Measurements from ENCODE around the gene SRGN. TPM values are rescaled to one million over a fixed set of nuclear protein-coding genes. Genes with fewer than 3 reads are reported as not detected.

Gene SRGN
- total RNA-seq, 1 experiment from 2014 or later: 0.32 TPM

GRCh38 chr10:69049566-69049961 is 38.3 kb upstream of the SRGN start:
- intact Hi-C loops (cut with micrococcal nuclease; ENCODE audit: unreplicated experiment): no loop called here
- TF ChIP-seq EZH2 (IDR thresholded peaks at IDR 0.05; ENCODE audit: borderline replicate concordance, low read depth, low read length, poor library complexity, severe bottlenecking): no peak
- TF ChIP-seq, protein P1, sequence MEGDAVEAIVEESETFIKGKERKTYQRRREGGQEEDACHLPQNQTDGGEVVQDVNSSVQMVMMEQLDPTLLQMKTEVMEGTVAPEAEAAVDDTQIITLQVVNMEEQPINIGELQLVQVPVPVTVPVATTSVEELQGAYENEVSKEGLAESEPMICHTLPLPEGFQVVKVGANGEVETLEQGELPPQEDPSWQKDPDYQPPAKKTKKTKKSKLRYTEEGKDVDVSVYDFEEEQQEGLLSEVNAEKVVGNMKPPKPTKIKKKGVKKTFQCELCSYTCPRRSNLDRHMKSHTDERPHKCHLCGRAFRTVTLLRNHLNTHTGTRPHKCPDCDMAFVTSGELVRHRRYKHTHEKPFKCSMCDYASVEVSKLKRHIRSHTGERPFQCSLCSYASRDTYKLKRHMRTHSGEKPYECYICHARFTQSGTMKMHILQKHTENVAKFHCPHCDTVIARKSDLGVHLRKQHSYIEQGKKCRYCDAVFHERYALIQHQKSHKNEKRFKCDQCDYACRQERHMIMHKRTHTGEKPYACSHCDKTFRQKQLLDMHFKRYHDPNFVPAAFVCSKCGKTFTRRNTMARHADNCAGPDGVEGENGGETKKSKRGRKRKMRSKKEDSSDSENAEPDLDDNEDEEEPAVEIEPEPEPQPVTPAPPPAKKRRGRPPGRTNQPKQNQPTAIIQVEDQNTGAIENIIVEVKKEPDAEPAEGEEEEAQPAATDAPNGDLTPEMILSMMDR (conservative IDR thresholded peaks at IDR 0.05; ENCODE audit: low read depth, low read length): no peak
- Histone ChIP-seq H3K4me1 (ENCODE audit: insufficient read depth, low read length, poor library complexity, severe bottlenecking) (no peaks in the 10 kb centered on the region), H3K27ac (ENCODE audit: low read depth, low read length, poor library complexity, severe bottlenecking) (no peak overlapping the region), H3K9me3 (ENCODE audit: low read depth, low read length, poor library complexity, severe bottlenecking) (no peaks in the 10 kb centered on the region), H3K4me3 (ENCODE audit: low read depth, low read length, poor library complexity, severe bottlenecking) (no peak overlapping the region), H3K27me3 (replicated peaks; ENCODE audit: insufficient read depth, low read depth, low read length, poor library complexity) (no peaks in the 10 kb centered on the region), H3K36me3 (ENCODE audit: insufficient read depth, low read length, poor library complexity, severe bottlenecking) (no peaks in the 10 kb centered on the region)
- ChIA-PET CTCF (interaction anchor here (0.6 kb wide), 1 partner anchor 11 kb away, joined by 4 read pairs; no protein-coding TSS in a partner anchor), POLR2A (ENCODE audit: low non-redundant PET) (no interaction called here)
- no peak for DNase-seq (ENCODE audit: low spot score)
- no TSS peak for BruUV-seq (replicated peaks)

- ChIA-PET POLR2A (ENCODE audit: low non-redundant PET) (no interaction called here), CTCF (no interaction called here)
- Histone ChIP-seq H3K9me3 (ENCODE audit: low read depth, low read length, poor library complexity, severe bottlenecking) (no peaks in the 10 kb centered on the region), H3K4me3 (ENCODE audit: low read depth, low read length, poor library complexity, severe bottlenecking) (no peak overlapping the region), H3K36me3 (ENCODE audit: insufficient read depth, low read length, poor library complexity, severe bottlenecking) (no peaks in the 10 kb centered on the region), H3K27ac (ENCODE audit: low read depth, low read length, poor library complexity, severe bottlenecking) (no peak overlapping the region), H3K4me1 (ENCODE audit: insufficient read depth, low read length, poor library complexity, severe bottlenecking) (no peaks in the 10 kb centered on the region), H3K27me3 (replicated peaks; ENCODE audit: insufficient read depth, low read depth, low read length, poor library complexity) (no peaks in the 10 kb centered on the region)
- no TSS peak for BruUV-seq (replicated peaks)
- no peak for DNase-seq (ENCODE audit: low spot score)
- intact Hi-C loops (cut with micrococcal nuclease; ENCODE audit: unreplicated experiment): no loop called here
- TF ChIP-seq, protein P1 (conservative IDR thresholded peaks at IDR 0.05; ENCODE audit: low read depth, low read length): no peak
- no peak for TF ChIP-seq EZH2 (IDR thresholded peaks at IDR 0.05; ENCODE audit: borderline replicate concordance, low read depth, low read length, poor library complexity, severe bottlenecking)
Measured at GRCh38 chr10:69051303-69051702, 36.6 kb upstream of the SRGN start.

DNA sequence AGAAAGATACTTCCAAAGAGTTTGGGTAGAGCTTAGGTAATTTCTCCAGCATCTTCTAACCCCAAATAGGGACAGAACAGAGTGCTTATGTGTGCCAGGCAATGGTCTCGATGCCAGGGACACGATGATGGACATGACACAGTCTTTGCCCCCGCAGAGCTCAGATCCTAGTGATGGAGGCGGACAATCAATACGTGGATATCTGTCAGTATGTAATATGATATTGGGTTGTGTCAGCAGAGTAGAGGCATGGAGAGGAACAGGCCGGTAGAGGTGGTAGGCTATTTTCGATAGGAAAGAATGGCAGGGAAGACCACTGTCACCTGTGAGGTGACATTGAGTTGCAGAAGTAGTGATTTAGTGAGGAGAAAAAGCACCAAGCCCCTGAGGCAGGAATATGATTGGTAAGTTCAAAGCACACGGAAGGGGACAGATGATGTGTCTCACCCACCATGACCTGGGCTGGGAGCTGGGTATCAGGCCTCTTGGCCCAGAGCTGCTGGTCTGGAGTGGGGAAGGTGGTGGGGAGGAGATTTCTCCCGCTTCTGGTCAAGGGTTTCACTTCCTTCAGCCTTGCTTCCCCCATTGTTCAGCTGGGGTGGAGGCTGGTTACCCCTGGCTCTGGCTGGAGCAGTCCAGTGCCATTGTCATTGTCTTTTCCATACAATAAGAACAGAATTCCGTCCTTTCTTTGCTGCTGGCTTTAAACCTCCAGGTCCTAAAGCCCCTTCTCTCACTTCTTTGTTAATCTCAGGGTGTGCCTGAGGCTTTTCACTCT is 36.0 kb upstream of the SRGN start:
- CTCF ChIA-PET: no interaction called here
- POLR2A ChIA-PET (ENCODE audit: low non-redundant PET): no interaction called here

More for the DNA sequence above, 36.0 kb upstream of the SRGN start:
- TF ChIP-seq EZH2 (IDR thresholded peaks at IDR 0.05; ENCODE audit: borderline replicate concordance, low read depth, low read length, poor library complexity, severe bottlenecking): no peak
- TF ChIP-seq, protein P1 (conservative IDR thresholded peaks at IDR 0.05; ENCODE audit: low read depth, low read length): no peak
- intact Hi-C loops (cut with micrococcal nuclease; ENCODE audit: unreplicated experiment): no loop called here
- Histone ChIP-seq H3K9me3 (ENCODE audit: low read depth, low read length, poor library complexity, severe bottlenecking) (no peaks in the 10 kb centered on the region), H3K27me3 (replicated peaks; ENCODE audit: insufficient read depth, low read depth, low read length, poor library complexity) (no peaks in the 10 kb centered on the region), H3K4me3 (ENCODE audit: low read depth, low read length, poor library complexity, severe bottlenecking) (no peak overlapping the region), H3K27ac (ENCODE audit: low read depth, low read length, poor library complexity, severe bottlenecking) (no peak overlapping the region), H3K4me1 (ENCODE audit: insufficient read depth, low read length, poor library complexity, severe bottlenecking) (no peaks in the 10 kb centered on the region), H3K36me3 (ENCODE audit: insufficient read depth, low read length, poor library complexity, severe bottlenecking) (no peaks in the 10 kb centered on the region)
- BruUV-seq (replicated peaks): no TSS peak
- DNase-seq (ENCODE audit: low spot score): no peak

Measured in A673 (cell line).